Epithelial cell of esophagus (primary cell): ENCODE results near the gene DICER1.
A peak's percentile ranks its signal among the peaks of the same experiment; 100 is the strongest.

Experiments used
- DNase-seq: peaks from one replicate; pipeline ENCODE4 v3.0.0; 2010; ENCODE audit warnings: low read depth
- H3K4me3 ChIP-seq: 2 replicates; pipeline ENCODE4 v1.5.1; 2011; ENCODE audit warnings: mild to moderate bottlenecking, low read length, control low read depth
- CTCF ChIP-seq: IDR thresholded peaks from 2 replicates; pipeline ENCODE4 v1.5.1; 2011; ENCODE audit warnings: low read depth, mild to moderate bottlenecking, low read length, control low read depth, inconsistent platforms; ENCODE audit not compliant: insufficient read depth; ENCODE audit errors: missing control alignments

DICER1 gene

GRCh38 chr14:95113476-95113875 lies 43.9 kb downstream of the DICER1 start:
- TF ChIP-seq CTCF: no peak
- DNase-seq: no peak
- H3K4me3 ChIP-seq: no peak overlapping the region

GRCh38 chr14:95111507-95112164 lies 45.7 kb downstream of the DICER1 start:
- H3K4me3 ChIP-seq: no peak overlapping the region
- no peak for TF ChIP-seq CTCF
- DNase-seq: no peak

GRCh38 chr14:95110178-95110577 lies 47.2 kb downstream of the DICER1 start:
- TF ChIP-seq CTCF: no peak
- no peak overlapping the region for H3K4me3 ChIP-seq
- no peak for DNase-seq

GRCh38 chr14:95107711-95108110 lies 49.6 kb downstream of the DICER1 start:
- DNase-seq: no peak
- H3K4me3 ChIP-seq: no peak overlapping the region
- TF ChIP-seq CTCF: no peak

GRCh38 chr14:95106971-95107370 lies 50.4 kb downstream of the DICER1 start:
- peak; percentile 66 for DNase-seq
- H3K4me3 ChIP-seq: no peak overlapping the region
- TF ChIP-seq CTCF: no peak

GRCh38 chr14:95104911-95105310 lies 52.4 kb downstream of the DICER1 start:
- DNase-seq: no peak
- TF ChIP-seq CTCF: no peak
- no peak overlapping the region for H3K4me3 ChIP-seq

DNA sequence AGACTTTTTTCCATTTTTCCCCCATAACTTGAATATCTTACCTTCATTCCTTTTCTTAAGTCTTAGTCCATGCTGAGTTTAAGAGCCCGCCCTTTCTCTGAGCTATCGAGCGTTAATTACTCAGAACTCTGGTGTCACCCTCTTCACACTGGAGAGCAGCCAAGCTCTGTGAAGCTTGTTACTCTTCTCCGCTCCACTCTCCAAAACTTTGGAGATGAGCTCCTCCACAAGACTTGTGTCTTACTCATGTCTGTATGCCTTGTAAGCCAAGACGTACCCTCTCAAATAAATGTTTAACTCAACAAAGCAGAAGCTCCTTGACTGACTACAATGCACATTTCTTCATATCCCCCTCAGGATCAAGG lies 54.7 kb downstream of the DICER1 start:
- no peak overlapping the region for H3K4me3 ChIP-seq
- DNase-seq: no peak
- TF ChIP-seq CTCF: no peak
